GM12874 (cell line): ENCODE results near the gene UQCC3.

Experiments
- TF ChIP-seq, protein P1 (sequence below): IDR thresholded peaks from 2 replicates; pipeline ENCODE4 v1.5.1; 2011; ENCODE audit warnings: low read depth, mild to moderate bottlenecking, control low read depth, low read length, moderate library complexity; ENCODE audit not compliant: insufficient read depth

Gene UQCC3

DNA sequence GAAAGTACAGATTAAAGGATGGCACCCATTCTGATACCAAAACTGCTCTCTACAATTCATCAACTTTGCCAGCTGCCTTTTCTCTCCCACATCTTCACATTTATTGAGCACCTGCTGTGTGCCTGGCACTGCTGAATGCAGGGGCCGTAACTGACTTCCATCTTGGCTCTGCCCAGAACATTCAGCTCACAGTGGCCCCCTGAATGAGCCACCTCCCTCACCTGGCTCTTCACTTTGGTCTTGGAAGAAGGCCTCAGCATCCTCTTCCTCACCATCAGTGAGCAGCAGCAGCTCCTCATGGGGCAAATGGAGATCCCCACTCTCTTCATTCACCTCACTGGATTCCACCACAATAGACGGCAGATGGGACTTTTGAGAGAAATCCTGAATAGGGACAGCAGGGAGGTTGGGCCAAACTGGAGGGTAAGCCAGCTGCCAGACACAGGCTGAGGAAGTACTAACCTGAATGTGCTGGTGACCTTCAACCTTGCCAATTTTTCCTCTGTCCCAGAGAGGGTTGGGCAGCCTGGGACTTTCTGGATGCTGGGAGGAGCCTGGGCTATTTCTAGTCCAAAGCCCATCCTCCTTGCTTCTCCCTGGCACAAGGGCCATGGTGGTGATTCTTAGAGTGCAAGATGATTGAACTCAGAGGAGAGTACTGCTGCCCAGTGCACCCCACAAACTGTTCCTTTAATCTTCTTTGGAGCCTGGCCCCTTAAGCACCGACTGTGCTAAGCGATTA is 1.9 kb upstream of the UQCC3 start:
- TF ChIP-seq, protein P1, sequence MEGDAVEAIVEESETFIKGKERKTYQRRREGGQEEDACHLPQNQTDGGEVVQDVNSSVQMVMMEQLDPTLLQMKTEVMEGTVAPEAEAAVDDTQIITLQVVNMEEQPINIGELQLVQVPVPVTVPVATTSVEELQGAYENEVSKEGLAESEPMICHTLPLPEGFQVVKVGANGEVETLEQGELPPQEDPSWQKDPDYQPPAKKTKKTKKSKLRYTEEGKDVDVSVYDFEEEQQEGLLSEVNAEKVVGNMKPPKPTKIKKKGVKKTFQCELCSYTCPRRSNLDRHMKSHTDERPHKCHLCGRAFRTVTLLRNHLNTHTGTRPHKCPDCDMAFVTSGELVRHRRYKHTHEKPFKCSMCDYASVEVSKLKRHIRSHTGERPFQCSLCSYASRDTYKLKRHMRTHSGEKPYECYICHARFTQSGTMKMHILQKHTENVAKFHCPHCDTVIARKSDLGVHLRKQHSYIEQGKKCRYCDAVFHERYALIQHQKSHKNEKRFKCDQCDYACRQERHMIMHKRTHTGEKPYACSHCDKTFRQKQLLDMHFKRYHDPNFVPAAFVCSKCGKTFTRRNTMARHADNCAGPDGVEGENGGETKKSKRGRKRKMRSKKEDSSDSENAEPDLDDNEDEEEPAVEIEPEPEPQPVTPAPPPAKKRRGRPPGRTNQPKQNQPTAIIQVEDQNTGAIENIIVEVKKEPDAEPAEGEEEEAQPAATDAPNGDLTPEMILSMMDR, result no peak

DNA sequence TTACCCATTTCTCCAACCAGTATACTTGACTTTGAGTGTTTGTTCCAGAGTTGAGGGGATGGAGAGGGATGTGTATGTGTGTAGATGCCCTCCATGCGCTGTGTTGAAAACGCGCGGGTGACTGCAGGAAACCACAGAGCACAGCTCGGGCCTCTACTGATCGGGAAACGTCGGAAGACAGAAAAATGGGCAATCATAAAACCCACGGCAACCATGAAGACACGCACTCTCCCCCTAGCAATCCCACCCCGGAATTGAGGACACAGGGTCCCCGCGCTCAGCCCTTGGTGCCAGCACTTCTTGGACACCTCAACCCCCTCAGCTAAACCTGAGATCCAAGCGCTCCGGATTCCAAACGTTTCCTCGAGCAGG is 251 bp upstream of the UQCC3 start:
- TF ChIP-seq, protein P1, result no peak

- TF ChIP-seq, protein P1, result no peak
These were observed 1.7 kb downstream of the UQCC3 start for GRCh38 chr11:62673196-62673525.

DNA sequence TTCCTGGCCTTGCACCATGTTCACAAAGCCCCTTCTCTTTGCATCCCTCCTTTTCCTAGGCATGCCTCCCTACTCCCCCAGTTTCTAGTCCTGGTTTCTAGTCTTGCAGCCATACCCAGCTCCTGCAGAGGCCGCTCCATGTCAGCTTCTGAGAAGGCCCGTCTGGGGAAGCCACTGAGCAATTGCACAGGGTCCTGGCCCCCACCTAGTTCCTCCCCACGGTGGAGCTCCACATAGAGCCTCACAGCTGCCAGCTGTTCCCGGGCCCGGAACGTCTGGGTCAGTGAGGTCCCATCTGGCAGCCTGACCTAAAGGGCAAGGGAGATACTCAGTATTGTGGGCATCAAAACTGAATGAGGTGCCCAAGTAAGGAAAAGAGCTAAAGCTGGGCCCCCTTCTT is 5.2 kb downstream of the UQCC3 start:
- TF ChIP-seq, protein P1, result no peak

- TF ChIP-seq, protein P1, result no peak
These were observed 5.7 kb downstream of the UQCC3 start for GRCh38 chr11:62677156-62677555.

- TF ChIP-seq, protein P1, result no peak
These were observed 6.2 kb downstream of the UQCC3 start for GRCh38 chr11:62677714-62678113.

- TF ChIP-seq, protein P1, result no peak
These were observed 6.9 kb downstream of the UQCC3 start for GRCh38 chr11:62678433-62678769.
